HK-2 (cell line): ENCODE results near the gene DNASE1L3.
A peak's percentile ranks its signal among the peaks of the same experiment; 100 is the strongest.

Source experiments
- DNase-seq: peaks from one replicate; pipeline ENCODE4 v3.0.0-alpha.2; 2018; ENCODE audit not compliant: unreplicated experiment

The DNASE1L3 gene

GRCh38 chr3:58161435-58162398 lies 49.1 kb downstream of the DNASE1L3 start:
- peak; percentile 85 for DNase-seq

- no peak for DNase-seq
These were observed 50.4 kb downstream of the DNASE1L3 start for GRCh38 chr3:58160399-58160798.

DNA sequence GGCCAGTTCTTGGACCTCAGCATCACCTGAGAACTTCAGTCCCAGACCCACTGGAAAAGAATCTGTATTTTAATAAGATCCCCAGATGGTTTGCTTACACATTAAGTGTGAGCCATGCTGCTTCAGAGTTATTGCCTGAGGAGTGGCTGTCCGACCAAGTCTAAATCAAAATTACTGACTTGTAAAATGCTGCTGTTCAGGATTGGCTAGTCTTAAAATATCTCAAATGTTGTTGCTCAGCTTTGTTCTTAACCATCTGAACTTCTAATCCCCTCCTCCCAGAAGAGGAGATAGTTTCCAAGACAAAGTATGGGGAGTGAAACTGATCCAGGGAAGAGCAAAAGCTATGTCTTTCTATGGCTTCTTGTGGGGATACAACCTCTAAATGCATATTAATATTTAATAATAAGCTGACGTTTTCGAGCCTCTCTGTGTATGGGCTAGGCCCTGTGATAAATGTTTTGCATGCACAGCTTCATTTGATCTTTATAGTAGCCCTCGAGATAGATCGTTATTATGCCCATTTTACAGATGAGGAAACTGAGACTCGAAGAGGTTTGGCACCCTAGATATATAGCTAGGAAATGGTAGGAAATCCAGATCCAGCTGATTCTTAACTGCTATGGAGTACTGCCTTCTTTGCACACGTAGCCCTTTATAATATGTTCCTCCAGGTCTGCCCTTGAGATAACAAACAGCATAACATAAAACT lies 52.2 kb downstream of the DNASE1L3 start:
- no peak for DNase-seq

- DNase-seq: no peak
These were observed 53.1 kb downstream of the DNASE1L3 start for GRCh38 chr3:58157700-58158099.

GRCh38 chr3:58155838-58156237 lies 54.9 kb downstream of the DNASE1L3 start:
- DNase-seq: no peak

GRCh38 chr3:58154626-58155449 lies 55.9 kb downstream of the DNASE1L3 start:
- no peak for DNase-seq

GRCh38 chr3:58153371-58153770 lies 57.4 kb downstream of the DNASE1L3 start:
- no peak for DNase-seq

GRCh38 chr3:58152225-58153015 lies 58.4 kb downstream of the DNASE1L3 start:
- no peak for DNase-seq

DNA sequence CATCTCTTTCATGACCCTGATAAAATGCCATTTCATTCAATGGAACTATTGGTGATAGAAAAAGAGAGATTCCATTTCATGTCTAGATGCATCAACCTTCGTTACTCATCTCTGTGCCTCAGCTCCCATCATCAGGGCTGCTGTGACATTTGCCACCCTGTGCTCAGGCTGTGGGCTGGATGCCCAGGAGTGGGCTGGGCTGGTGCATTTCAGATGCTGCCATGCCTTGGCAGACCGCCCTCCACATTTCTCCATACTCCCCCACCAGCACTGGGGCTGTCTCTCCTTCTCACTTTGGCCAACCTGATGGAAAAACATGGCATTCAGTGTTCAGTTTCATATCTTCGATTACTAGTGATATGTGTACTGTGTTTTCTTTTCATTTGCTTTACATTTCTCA lies 59.1 kb downstream of the DNASE1L3 start:
- DNase-seq: no peak

DNA sequence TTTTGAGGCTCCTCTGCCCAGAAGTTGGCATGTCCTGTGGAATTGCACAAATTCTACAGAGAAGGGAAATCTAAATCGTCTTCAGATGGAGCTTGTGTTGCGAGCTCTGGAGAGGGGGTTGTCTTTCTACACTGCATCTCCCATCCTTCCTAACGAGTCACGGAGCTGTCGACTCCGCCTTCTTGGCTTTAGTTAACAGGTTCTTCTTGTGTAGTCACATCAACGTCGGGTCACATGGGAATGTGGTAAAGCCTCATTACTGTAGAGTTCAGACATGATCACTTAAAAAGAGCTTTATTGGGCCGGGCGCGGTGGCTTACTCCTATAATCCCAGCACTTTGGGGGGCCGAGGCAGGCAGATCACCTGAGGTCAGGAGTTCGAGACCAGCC lies 60.0 kb downstream of the DNASE1L3 start:
- no peak for DNase-seq

DNA sequence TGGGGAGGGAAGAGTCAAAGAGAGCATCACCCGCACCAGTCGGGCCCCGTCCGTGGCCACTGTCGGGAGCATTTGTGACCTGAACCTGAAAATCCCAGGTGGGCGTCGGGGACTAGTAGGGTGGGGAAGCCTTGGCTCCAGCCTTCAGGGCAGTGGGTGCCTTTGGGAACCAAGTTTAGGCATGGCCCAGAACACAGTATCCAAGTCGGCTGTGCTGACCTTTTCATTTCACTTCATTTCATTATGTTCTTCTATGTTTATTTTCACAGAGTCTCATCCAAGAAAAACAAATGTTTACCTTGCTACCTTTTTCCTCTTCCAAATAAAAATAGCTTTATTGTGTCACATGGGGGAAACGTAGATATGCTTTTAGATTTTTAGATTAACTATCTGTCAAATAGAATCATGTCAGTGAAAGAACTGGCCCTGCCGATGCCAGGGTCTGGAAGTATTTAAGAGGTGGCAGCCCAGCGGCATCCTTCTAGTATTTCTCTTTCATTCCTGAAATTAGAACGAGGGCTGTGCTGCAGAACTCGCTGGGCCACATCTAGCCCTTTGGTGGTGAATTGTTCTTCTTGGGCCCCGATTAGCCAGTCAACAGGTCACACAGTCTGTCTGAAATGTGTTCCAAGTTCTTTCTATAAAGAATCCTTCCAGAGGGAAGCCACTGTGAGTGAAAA lies 60.5 kb downstream of the DNASE1L3 start:
- no peak for DNase-seq

DNA sequence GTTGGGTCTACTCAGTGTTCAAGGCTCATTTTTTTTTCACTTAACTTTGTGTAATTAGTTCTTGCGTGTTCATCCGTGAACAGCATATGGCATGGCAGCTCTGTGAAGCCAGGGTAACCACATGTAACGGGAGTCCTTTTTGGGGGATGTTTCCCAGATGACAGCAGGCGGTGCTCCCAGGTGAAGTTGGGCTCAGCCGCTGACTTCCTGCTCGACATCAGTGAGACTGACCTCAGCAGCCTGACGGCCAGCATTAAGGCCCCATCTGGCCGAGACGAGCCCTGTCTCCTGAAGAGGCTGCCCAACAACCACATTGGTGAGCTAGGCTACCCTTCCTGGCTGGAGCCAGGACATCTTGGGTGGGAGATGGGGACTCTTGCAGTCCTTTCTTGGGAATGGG lies 62.7 kb downstream of the DNASE1L3 start:
- no peak for DNase-seq

GRCh38 chr3:58144478-58145325 lies 66.1 kb downstream of the DNASE1L3 start:
- DNase-seq: no peak

- no peak for DNase-seq
These were observed 67.2 kb downstream of the DNASE1L3 start for GRCh38 chr3:58143417-58144055.
